VCaP (cell line): ENCODE results near the gene MRPL36.
A peak's percentile ranks its signal among the peaks of the same experiment; 100 is the strongest.

Experiments used
- H3K27ac ChIP-seq: fragments of 450-650 bp; 2 replicates; pipeline ENCODE4 v1.5.1; 2017
- TF ChIP-seq, protein P1 (sequence below): fragments of 450-650 bp; conservative IDR thresholded peaks from 2 replicates; pipeline ENCODE4 v1.5.1; 2017; ENCODE audit warnings: mild to moderate bottlenecking, moderate library complexity

MRPL36 gene

DNA sequence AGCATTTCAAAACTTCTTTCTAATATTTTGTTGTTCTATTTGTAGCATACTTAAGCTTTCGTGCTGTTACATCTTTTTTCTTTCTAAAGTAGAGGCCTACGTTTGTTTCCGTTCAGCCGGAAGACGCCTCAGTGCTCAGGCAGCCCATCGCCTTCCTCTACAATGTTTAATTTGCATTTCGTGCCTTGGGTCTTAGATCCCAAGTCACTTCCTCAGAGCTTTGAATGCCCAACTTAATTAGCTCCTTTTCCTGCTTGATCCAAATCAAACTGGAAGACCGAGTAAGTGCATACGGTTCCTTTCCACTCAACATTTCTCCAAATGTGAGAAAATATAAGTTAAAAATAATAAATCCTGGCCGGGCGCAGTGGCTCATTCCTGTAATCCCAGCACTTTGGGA lies 43.2 kb downstream of the MRPL36 start:
- TF ChIP-seq, protein P1, sequence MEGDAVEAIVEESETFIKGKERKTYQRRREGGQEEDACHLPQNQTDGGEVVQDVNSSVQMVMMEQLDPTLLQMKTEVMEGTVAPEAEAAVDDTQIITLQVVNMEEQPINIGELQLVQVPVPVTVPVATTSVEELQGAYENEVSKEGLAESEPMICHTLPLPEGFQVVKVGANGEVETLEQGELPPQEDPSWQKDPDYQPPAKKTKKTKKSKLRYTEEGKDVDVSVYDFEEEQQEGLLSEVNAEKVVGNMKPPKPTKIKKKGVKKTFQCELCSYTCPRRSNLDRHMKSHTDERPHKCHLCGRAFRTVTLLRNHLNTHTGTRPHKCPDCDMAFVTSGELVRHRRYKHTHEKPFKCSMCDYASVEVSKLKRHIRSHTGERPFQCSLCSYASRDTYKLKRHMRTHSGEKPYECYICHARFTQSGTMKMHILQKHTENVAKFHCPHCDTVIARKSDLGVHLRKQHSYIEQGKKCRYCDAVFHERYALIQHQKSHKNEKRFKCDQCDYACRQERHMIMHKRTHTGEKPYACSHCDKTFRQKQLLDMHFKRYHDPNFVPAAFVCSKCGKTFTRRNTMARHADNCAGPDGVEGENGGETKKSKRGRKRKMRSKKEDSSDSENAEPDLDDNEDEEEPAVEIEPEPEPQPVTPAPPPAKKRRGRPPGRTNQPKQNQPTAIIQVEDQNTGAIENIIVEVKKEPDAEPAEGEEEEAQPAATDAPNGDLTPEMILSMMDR: no peak
- peak overlapping the region; percentile 57 for H3K27ac ChIP-seq

- TF ChIP-seq, protein P1: no peak
- peak overlapping the region; percentile 57 for H3K27ac ChIP-seq
Measured at GRCh38 chr5:1755321-1755949, 44.2 kb downstream of the MRPL36 start.

DNA sequence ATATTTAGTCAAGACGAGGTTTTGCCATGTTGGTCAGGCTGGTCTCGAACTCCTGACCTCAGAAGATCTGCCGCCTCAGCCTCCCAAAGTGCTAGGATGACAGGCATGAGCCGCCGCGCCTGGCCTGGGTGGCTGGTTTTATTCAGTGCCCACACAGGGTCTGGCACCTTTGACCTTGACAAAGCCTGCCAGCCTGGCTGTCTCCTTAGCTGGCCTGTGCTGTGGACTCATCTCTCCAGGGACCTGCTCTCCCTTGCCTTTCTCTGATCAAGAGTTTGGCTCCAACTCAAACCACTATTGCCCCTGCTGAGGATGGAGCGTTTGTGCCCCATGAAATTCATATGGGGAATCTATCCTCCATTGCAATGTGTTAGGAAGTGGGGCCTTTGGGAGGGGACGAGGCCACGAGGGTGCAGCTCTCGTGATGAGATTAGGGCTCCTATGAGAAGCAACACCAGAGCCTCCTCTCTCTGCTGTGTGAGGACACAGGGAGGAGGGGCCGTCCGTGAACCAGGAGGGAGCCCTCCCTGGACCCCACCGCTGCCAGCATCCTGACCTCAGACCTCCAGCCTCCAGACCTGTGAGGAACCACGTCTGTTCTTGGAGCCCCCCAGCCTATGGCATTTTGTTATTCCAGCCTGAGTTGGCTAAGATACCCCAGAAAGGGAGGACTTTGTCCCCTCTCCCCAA lies 45.0 kb downstream of the MRPL36 start:
- TF ChIP-seq, protein P1: no peak
- H3K27ac ChIP-seq: peak overlapping the region; percentile 57; the same call in 1 of the 2 replicates

DNA sequence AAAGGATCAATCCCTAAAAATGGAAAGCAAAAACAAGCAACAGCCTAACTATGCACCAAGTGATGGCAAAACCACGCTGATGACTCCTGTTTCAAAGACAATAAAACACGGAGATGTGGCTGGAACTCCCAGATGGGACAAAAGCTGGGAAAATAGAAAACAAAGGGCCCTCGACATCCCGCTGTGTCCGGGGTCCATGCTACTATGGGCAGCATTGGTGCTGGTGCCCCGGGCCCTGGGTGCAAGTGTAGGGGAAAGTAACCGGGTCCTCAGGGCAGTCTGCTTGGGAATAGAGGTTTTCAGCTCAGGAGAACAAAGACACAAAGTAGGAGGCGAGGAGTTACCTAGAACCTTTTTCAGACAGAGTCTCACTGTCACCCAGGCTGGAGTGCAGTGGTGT lies 46.1 kb downstream of the MRPL36 start:
- TF ChIP-seq, protein P1: no peak
- H3K27ac ChIP-seq: no peak overlapping the region

GRCh38 chr5:1752881-1753280 lies 46.8 kb downstream of the MRPL36 start:
- TF ChIP-seq, protein P1: no peak
- no peak overlapping the region for H3K27ac ChIP-seq

- TF ChIP-seq, protein P1: no peak
- no peak overlapping the region for H3K27ac ChIP-seq
Measured at GRCh38 chr5:1751864-1752822, 47.5 kb downstream of the MRPL36 start.
